BJ (cell line): ENCODE measurements around the gene ATP7A. TPM values are rescaled to one million over a fixed set of nuclear protein-coding genes. Genes with fewer than 3 reads are reported as not detected.

Source experiments
- CTCF ChIA-PET: fragments of 350-600 bp; formaldehyde crosslinking; extraction: SDS; loops from one replicate; lab custom pipeline; 2021; ENCODE audit warnings: antibody characterized with exemption, inconsistent platforms; lab: Yijun Ruan, JAX
- POLR2A ChIA-PET: fragments of 300-600 bp; sonication (Branson Sonifier 250); formaldehyde crosslinking; extraction: SDS; loops from one replicate; lab custom pipeline; 2021; ENCODE audit warnings: antibody characterized with exemption; lab: Charles Lee
- DNase-seq: peaks from one replicate; pipeline ENCODE4 v3.0.0-alpha.2; 2011; ENCODE audit warnings: low read depth
- H3K27me3 ChIP-seq: 2 replicates; pipeline ENCODE4 v1.6.0; 2011; ENCODE audit warnings: low read length; ENCODE audit not compliant: control insufficient read depth, insufficient read depth
- H3K36me3 ChIP-seq: 2 replicates; pipeline ENCODE4 v1.5.1; 2011; ENCODE audit warnings: low read length; ENCODE audit not compliant: control insufficient read depth, insufficient read depth
- H3K4me3 ChIP-seq: 2 replicates; pipeline ENCODE4 v1.5.1; 2011; ENCODE audit warnings: low read depth, mild to moderate bottlenecking, control low read depth, low read length
- polyA plus RNA-seq: library from polyadenylated mRNA; depleted of rRNA; stranded (reverse); fragments of >200 nt; gene quantifications from 2 replicates; pipeline ENCODE4 v1.2.3, GENCODE V29; 2011
- TF ChIP-seq, protein P1 (sequence below): IDR thresholded peaks from 2 replicates; pipeline ENCODE4 v1.5.1; 2011; ENCODE audit warnings: low read depth, mild to moderate bottlenecking, control low read depth, inconsistent platforms, low read length, moderate library complexity; ENCODE audit not compliant: insufficient read depth

The ATP7A gene
- polyA plus RNA-seq, 1 experiment: 2.4 TPM

DNA sequence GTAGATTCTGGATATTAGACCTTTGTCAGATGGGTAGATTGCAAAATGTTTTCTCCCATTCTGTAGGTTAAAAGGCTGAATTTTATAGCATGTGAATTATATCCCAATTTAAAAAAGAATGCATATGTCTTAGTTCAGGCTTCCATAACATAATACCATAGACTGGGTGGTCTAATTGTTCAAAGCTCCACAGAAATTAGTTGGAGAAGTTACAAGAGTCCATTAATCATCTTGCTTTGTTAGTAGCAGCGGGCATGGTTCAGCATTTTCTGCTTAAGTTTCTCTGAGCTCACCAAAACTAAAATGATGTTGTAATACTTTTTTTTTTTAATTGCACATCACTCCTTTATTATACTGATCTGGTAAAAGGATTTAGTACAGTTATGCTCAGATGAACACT lies 57.1 kb downstream of the ATP7A start:
- no peaks in the 10 kb centered on the region for H3K36me3 ChIP-seq
- DNase-seq: no peak
- H3K27me3 ChIP-seq: no peaks in the 10 kb centered on the region
- ChIA-PET POLR2A (no interaction called here), CTCF (no interaction called here)
- TF ChIP-seq, protein P1, sequence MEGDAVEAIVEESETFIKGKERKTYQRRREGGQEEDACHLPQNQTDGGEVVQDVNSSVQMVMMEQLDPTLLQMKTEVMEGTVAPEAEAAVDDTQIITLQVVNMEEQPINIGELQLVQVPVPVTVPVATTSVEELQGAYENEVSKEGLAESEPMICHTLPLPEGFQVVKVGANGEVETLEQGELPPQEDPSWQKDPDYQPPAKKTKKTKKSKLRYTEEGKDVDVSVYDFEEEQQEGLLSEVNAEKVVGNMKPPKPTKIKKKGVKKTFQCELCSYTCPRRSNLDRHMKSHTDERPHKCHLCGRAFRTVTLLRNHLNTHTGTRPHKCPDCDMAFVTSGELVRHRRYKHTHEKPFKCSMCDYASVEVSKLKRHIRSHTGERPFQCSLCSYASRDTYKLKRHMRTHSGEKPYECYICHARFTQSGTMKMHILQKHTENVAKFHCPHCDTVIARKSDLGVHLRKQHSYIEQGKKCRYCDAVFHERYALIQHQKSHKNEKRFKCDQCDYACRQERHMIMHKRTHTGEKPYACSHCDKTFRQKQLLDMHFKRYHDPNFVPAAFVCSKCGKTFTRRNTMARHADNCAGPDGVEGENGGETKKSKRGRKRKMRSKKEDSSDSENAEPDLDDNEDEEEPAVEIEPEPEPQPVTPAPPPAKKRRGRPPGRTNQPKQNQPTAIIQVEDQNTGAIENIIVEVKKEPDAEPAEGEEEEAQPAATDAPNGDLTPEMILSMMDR: no peak
- no peak overlapping the region for H3K4me3 ChIP-seq

DNA sequence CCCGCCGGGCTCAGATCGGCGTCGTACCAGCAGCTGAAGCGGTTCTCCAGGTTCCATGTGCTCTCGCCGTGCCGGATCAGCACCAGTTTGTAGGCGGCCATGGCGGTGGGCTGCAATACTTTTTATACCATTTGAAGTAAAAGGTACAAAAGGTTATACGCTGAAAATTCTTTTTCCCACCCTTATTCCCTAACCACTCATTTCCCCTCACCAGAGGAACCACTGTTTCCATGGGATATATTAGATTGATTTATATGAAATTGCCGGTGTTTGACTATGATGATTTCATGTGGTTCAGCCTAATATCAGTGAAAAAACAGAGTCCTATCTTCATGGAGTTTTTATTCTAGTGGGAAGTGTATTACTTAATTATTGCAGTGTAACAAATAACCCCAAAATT lies 59.0 kb downstream of the ATP7A start, which contains the start of gene PGAM4:
Gene PGAM4 (minus strand): TSS at position 101 of the 400 bp plus-strand sequence. CDS start 0 bp downstream, at position 101.
- POLR2A ChIA-PET: no interaction called here
- DNase-seq: no peak
- CTCF ChIA-PET: no interaction called here
- no peaks in the 10 kb centered on the region for H3K36me3 ChIP-seq
- no peak within 1 kb of the TSS for H3K4me3 ChIP-seq
- no peaks in the 10 kb centered on the region for H3K27me3 ChIP-seq
- TF ChIP-seq, protein P1: no peak

DNA sequence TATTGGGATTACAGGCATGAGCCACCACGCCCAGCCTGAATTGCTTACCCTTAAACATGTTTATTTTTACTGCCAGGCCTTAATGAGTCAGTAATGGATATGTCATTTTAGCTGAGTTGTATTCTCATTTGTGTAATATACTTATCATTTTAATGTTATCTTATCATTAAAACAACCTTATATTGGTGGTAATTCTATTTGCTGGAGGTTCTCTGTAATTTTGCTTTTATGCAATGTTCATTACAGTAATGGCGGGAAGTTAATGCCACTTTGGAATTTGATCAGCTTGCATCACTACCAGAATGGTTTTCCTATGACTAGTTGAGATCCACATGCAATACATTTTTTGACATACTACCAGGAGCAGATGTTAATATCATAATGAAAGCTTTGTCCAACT lies 65.3 kb downstream of the ATP7A start:
- TF ChIP-seq, protein P1: no peak
- H3K36me3 ChIP-seq: no peaks in the 10 kb centered on the region
- POLR2A ChIA-PET: no interaction called here
- no peak for DNase-seq
- CTCF ChIA-PET: interaction anchor here (0.6 kb wide), 1 partner anchor 38 kb away, joined by 3 read pairs; no protein-coding TSS in a partner anchor
- H3K27me3 ChIP-seq: no peaks in the 10 kb centered on the region
- H3K4me3 ChIP-seq: no peak overlapping the region

DNA sequence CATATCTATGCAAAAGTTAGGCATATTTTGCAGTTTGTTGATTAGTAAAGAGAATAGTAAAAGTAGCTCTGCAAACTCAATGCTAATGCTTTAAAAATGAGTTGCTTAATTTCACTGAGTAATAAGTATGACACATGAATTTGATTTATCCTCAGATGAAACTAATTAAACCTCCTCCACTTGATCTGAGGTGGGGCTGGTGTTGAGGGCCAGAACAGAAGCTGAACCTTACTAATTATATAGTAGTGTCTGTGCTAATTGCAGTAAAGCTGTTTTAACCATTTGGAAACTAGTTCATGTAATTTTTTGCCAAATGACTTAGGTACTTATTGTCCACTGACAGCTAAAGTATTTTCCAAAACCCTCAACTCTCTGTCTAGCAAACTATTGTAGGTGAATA lies 66.6 kb downstream of the ATP7A start:
- no peak for DNase-seq
- POLR2A ChIA-PET: no interaction called here
- H3K27me3 ChIP-seq: no peaks in the 10 kb centered on the region
- no peaks in the 10 kb centered on the region for H3K36me3 ChIP-seq
- H3K4me3 ChIP-seq: no peak overlapping the region
- CTCF ChIA-PET: interaction anchor here (2.2 kb wide), 1 partner anchor 12 kb away, joined by 8 read pairs; no protein-coding TSS in a partner anchor
- TF ChIP-seq, protein P1: no peak

DNA sequence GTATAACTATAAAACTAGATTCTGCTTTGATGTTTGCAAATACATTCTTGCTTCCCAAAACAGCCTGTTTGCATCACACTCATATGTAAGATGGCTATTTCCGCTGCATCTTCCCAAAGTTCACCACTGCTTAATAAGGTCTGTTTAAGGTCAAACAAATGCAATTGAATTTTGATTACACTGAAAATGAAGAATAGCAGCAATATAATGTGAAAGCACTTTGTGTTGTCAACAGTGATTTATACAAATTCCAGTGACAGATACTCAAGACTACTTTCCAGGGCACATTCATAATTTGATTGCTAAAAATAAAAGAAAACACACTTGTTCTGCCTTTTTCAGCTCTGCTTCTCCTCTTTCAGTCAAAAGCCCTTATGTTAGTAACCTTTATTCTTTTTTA lies 67.0 kb downstream of the ATP7A start:
- no peaks in the 10 kb centered on the region for H3K27me3 ChIP-seq
- DNase-seq: no peak
- TF ChIP-seq, protein P1: no peak
- POLR2A ChIA-PET: no interaction called here
- CTCF ChIA-PET: interaction anchor here (2.2 kb wide), 1 partner anchor 11 kb away, joined by 8 read pairs; no protein-coding TSS in a partner anchor
- no peak overlapping the region for H3K4me3 ChIP-seq
- no peaks in the 10 kb centered on the region for H3K36me3 ChIP-seq
